Central memory CD4-positive, alpha-beta T cell (primary cell): ENCODE data around the gene PRRT1.
"Not testable (repeated sequence)": the region's sequence is repeated elsewhere in the genome, so short reads cannot be mapped to it uniquely, and the experiment has no call there.

Experiments
- DNase-seq: peaks from one replicate; pipeline ENCODE4 v3.0.0; 2022

Gene PRRT1

GRCh38 chr6:32149092-32149755, 2.5 kb downstream of the PRRT1 start:
- no peak for DNase-seq

- peak; percentile 61 for DNase-seq
These were observed 3.2 kb downstream of the PRRT1 start for GRCh38 chr6:32148289-32149091.

GRCh38 chr6:32147401-32148132, 4.2 kb downstream of the PRRT1 start:
- no peak for DNase-seq

GRCh38 chr6:32146687-32147086, 5.1 kb downstream of the PRRT1 start:
- no peak for DNase-seq

DNA sequence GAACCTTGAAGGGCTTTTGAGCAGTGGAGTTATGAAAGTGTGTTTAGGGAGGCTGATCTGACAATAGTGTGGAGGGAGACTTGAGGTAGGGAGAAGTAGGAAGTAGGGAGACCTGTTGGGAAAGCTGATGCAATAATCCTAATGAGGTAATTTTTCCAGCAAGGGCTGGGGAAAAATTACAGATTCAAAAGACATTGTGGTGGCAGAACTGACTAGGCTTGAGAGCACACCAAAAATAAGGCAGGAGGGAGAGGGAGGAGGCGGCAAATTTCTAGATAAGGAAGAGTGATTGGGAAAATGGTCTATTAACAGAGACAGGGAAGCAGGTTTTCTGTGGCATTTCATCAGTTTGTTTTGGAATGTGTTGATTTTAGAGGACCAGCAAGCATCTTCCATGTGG, 5.5 kb downstream of the PRRT1 start:
- no peak for DNase-seq

DNA sequence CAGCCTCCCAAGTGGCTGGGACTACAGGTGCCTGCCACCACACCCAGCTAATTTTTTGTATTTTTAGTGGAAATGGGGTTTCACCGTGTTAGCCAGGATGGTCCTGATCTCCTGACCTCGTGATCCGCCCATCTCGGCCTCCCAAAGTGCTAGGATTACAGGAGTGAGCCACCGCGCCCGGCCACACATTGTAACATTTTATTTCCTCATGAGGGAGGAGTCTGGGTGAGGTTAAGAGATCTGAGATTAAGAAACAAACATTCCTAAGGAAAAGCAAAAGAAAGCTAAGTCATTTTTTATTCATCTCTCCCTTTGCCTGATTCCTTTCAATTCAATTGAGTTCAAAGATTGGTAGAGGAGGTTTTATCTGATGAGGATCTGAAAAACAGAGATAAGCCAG, 7.5 kb downstream of the PRRT1 start:
- not testable (repeated sequence) for DNase-seq

DNA sequence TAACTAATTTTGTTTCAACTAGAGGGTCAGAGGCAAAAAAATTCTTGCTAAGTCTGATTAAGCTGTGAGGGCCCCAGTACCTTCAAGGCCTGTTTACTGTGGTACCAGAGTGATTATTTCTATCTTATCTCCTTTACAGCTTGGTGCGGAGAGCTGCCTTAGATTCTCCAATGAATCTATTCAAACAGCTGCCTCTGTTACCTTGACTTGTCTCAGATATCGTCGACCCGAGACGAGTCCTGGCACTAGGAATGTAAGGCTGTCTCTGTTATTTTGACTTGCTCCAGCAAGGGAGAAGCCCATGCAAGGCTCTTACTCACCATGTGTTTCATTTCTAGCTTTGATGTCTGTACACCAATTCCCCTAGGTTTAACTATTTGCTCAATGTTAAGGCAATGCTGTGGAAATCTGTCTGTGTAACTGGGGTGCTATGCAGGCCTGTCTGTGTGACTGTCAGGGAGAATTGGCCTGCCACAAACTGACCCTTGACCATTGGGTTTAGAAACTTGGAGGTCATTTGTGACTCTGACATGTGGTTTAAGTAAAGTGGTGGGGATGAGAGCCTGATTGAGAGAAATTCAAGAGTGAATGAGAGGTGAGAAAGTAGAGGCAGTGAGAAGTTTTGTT, 11.2 kb downstream of the PRRT1 start:
- DNase-seq = no peak

GRCh38 chr6:32139590-32139989, 12.1 kb downstream of the PRRT1 start:
- DNase-seq = no peak

DNA sequence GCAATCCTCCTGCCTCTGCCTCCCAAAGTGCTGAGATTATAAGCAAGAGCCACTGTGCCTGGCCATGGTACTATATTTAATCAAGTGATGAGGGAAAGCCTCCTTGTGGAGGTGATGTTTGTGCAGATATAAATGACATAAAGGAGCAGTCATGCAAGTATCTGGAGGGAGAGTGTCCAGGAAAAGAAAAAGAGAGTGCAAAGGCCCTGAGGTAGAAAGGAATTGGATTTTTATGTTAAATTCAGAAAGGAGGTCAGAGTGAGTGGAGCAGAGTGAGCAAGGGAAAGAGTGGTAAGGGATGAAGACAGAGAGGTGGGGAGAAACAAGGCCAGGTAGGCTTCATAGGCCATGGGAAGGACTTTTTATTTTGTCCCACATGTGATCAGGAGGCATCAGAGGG, 14.3 kb downstream of the PRRT1 start:
- DNase-seq = no peak

- no peak for DNase-seq
These were observed 18.0 kb downstream of the PRRT1 start for GRCh38 chr6:32133786-32134185.

DNA sequence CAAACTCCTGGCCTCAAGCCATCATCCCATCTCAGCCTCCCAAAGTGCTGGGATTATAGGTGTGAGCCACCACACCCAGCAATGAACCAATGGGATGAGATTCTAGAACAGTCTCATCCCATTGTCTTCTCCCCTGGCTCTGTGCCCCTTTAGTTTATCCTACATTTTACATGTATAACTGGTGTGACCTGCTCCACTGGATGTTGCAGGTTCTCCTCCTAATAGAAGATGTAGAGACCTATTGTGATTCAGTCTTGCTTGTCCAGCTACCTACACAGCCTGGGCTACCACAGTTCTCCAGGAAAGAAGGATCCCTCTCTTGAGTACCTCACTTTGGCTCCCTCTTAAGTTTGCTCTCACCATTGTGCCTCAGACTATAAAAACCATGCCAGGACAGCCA, 19.6 kb downstream of the PRRT1 start:
- no peak for DNase-seq

- no peak for DNase-seq
These were observed 20.2 kb downstream of the PRRT1 start for GRCh38 chr6:32131439-32131948.

- no peak for DNase-seq
These were observed 22.2 kb downstream of the PRRT1 start for GRCh38 chr6:32129297-32130088.

GRCh38 chr6:32128751-32129296, 22.9 kb downstream of the PRRT1 start:
- no peak for DNase-seq

- DNase-seq = peak; percentile 98
These were observed 23.8 kb downstream of the PRRT1 start, which contains the start of gene ATF6B for GRCh38 chr6:32127717-32128592. ATF6B (minus strand) TSS chr6:32128246; CDS start chr6:32128207, 39 bp downstream.

- DNase-seq = no peak
These were observed 24.4 kb downstream of the PRRT1 start for GRCh38 chr6:32127409-32127716.

GRCh38 chr6:32126880-32127279, 24.9 kb downstream of the PRRT1 start:
- DNase-seq = no peak

GRCh38 chr6:32123681-32124080, 28.1 kb downstream of the PRRT1 start:
- no peak for DNase-seq

DNA sequence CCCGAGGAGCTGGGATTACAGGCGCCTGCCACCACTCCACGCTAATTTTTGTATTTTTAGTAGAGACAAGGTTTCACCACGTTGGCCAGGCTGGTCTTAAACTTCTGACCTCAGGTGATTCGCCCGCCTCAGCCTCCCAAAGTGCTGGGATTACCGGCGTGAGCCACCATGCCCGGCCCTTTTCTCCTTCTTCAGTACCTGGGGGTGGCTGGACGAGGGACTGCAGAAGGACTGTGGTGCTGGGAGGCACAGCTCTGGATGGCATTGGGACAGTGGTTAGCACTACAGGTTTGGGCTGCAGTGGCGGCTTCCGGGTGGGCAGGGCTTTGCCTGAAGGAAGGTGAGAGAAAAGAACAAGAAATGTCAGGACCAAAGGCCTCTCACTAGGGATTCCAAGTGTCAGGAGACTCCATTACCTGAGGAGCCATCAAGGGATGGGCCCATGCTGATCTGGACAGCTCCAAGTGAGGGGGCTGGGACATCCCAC, 31.1 kb downstream of the PRRT1 start:
- no peak for DNase-seq

DNA sequence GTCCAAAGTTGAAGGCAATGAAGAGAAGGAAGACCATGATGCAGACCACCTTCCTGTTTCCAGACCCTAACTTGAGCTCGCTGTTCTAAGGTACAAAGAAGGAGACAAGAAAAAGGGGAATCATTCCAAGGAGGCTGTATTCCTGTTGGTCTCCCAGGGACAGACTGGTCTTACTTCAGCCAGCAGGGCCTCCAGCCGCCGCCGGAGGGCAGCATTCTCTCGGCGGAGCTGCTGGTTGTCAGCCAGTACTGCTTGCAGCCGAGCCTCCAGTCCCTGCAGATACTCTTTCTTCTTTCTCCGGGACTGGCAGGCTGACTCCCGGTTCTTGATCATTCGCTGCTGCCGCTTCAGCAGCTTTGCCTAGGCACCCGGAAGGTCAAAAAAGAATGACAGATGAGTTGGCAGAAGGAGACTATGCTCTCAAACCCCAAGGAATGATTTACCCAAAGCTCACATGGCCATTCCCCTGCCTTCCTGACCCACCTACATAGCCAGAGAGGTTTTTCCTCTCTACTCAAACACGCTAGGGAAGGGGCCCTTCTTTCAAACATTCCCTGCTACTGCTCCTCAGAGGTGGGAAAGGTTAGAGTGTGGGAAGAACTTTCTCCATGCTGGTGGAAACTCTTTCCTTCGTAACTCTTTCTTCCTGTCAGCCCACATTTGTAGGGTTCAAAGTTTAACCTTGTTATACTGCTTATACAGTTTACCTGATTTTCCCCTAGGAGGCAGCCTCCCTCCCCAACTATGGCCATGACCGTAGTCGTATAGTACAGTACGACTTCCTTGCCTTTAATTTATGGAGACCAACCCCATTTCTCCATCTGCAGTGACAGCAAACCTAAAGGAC, 32.7 kb downstream of the PRRT1 start:
- DNase-seq = peak; percentile 46
